ENCODE results near the gene LPP. TPM values are rescaled to one million over a fixed set of nuclear protein-coding genes. Genes with fewer than 3 reads are reported as not detected.

Gene LPP, protein sequence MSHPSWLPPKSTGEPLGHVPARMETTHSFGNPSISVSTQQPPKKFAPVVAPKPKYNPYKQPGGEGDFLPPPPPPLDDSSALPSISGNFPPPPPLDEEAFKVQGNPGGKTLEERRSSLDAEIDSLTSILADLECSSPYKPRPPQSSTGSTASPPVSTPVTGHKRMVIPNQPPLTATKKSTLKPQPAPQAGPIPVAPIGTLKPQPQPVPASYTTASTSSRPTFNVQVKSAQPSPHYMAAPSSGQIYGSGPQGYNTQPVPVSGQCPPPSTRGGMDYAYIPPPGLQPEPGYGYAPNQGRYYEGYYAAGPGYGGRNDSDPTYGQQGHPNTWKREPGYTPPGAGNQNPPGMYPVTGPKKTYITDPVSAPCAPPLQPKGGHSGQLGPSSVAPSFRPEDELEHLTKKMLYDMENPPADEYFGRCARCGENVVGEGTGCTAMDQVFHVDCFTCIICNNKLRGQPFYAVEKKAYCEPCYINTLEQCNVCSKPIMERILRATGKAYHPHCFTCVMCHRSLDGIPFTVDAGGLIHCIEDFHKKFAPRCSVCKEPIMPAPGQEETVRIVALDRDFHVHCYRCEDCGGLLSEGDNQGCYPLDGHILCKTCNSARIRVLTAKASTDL
- 100 to 1,000 TPM; 141 to 248 (median 185) TPM for total RNA-seq

- TF ChIP-seq, protein P1, sequence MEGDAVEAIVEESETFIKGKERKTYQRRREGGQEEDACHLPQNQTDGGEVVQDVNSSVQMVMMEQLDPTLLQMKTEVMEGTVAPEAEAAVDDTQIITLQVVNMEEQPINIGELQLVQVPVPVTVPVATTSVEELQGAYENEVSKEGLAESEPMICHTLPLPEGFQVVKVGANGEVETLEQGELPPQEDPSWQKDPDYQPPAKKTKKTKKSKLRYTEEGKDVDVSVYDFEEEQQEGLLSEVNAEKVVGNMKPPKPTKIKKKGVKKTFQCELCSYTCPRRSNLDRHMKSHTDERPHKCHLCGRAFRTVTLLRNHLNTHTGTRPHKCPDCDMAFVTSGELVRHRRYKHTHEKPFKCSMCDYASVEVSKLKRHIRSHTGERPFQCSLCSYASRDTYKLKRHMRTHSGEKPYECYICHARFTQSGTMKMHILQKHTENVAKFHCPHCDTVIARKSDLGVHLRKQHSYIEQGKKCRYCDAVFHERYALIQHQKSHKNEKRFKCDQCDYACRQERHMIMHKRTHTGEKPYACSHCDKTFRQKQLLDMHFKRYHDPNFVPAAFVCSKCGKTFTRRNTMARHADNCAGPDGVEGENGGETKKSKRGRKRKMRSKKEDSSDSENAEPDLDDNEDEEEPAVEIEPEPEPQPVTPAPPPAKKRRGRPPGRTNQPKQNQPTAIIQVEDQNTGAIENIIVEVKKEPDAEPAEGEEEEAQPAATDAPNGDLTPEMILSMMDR (IDR thresholded peaks at IDR 0.05; ENCODE audit: low read depth) = no peak
Measured at GRCh38 chr3:188154014-188154808, at the start of gene LPP. LPP (plus strand) TSS chr3:188154157; CDS start chr3:188406121, 251,964 bp downstream.

DNA sequence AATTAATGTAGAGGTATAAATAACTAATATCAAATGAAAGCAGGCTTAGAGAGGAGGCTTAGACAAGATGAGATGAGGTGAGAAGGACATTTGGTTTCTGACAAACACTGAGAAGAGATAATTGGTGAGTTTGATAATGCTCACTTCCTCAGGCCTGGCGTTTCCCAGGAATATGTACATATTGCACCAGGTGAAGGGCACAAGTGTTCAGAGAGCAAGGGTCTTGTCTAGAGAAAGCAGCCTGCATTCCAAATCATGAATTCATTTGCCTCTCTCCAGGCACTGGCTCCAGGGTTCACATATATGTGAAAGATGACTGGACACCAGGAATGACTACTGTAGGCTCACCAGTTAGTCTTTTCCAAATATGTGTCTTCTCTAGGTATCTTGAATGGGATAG lies 48.0 kb upstream of the LPP start:
- TF ChIP-seq, protein P1 (IDR thresholded peaks at IDR 0.05; ENCODE audit: low read depth) = no peak

DNA sequence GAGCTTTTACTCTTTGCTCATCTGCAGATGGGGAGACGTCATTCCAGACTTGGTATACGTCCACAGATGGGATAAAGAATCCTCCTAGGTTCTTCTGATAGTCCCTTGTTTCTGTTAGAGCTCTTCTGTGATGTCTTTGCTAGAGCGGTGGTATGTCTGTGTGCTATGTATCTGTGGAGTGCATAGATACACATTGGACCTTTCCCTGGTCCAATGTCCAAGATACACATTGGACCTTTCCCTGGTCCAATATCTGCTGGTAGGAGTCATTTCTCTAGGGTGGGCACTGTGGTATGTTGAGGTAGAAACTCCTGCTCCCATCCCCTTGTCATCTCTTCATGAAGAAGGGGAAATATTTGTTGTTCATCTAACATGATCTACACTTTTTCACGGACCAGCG lies 47.5 kb upstream of the LPP start:
- TF ChIP-seq, protein P1 (IDR thresholded peaks at IDR 0.05; ENCODE audit: low read depth) = no peak

DNA sequence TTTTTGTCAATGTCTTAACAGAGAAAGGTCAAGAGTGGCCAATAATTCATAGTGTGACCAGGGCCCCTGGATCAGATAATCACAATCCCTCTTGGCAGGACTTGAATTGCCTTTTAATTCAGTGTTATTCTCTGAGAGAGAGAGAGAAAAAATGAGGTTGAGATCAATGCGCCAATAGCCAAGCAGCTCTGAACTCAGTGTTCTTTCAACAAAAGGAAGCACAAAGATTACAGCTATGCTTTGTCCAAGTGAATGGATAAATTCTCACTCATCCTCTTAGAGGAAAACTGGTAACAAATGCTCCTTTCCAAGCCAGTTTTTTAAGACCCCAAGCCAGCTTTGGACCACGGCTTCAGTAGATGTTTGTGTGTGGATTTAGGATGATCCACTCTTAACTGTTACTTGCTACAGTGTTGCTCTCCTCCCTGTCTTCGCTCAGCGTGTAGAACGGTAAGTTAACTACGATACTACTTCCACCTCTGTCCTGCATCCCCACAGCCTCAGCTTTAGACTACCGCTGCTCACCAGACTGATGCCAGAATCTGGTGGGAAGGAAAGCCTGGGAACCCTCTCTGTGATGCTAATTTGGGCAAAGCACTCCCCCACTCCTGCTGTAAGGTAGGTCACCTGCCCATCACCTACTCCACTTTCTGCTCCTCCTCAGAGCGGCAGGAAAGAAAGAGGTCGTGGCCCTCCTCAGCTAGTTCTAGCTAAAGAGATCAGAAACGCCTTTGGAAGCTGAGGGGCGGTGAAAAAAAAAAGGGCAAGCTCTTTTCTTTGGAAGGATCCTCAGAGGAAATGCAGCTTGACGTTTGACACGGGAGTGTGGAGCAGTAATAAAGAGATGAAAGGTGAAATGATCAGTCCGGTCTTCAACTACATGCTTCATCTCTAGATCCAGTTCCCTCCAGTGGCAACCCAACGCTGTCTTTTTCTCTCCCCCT lies 46.8 kb upstream of the LPP start:
- TF ChIP-seq, protein P1 (IDR thresholded peaks at IDR 0.05; ENCODE audit: low read depth) = no peak

- TF ChIP-seq, protein P1 (IDR thresholded peaks at IDR 0.05; ENCODE audit: low read depth) = no peak
Measured at GRCh38 chr3:188108703-188109412, 45.1 kb upstream of the LPP start.

GRCh38 chr3:188111002-188111584 lies 42.9 kb upstream of the LPP start:
- TF ChIP-seq, protein P1 (IDR thresholded peaks at IDR 0.05; ENCODE audit: low read depth) = no peak
